SK-N-SH treated with all-trans-retinoic acid at 6 μM for 48 hours (cell line): ENCODE data around the gene HASPIN.

Source experiments
- ATAC-seq: fragments of 200-7000 bp; cut with Tn5 transposase; 3 replicates; pipeline ENCODE4 v1.9.1; 2020; ENCODE audit warnings: mild to moderate bottlenecking, moderate library complexity
- ARNTL ChIP-seq: fragments of 450-650 bp; formaldehyde crosslinking; IDR thresholded peaks from 2 replicates; pipeline ENCODE4 v1.5.0; 2020; ENCODE audit warnings: low read depth, mild to moderate bottlenecking, moderate library complexity, borderline replicate concordance
- BACH2 ChIP-seq: fragments of 250-450 bp; sonication (Bioruptor Pico); IDR thresholded peaks from 2 replicates; pipeline ENCODE4 v1.9.0; 2021; ENCODE audit warnings: mild to moderate bottlenecking, borderline replicate concordance
- CREB5 ChIP-seq: fragments of 250-450 bp; sonication (Bioruptor Pico); IDR thresholded peaks from 2 replicates; pipeline ENCODE4 v1.5.1; 2020; ENCODE audit warnings: low read depth, mild to moderate bottlenecking, moderate library complexity
- CSDC2 ChIP-seq: fragments of 250-450 bp; sonication (Bioruptor Pico); IDR thresholded peaks from 2 replicates; pipeline ENCODE4 v1.5.0; 2020; ENCODE audit warnings: mild to moderate bottlenecking, moderate library complexity
- CSRNP3 ChIP-seq: fragments of 250-450 bp; sonication (Bioruptor Pico); IDR thresholded peaks from 2 replicates; pipeline ENCODE4 v1.5.1; 2021; ENCODE audit warnings: mild to moderate bottlenecking, moderate library complexity
- ESRRG ChIP-seq: fragments of 250-450 bp; sonication (Bioruptor Pico); IDR thresholded peaks from 2 replicates; pipeline ENCODE4 v1.6.1; 2021; ENCODE audit warnings: mild to moderate bottlenecking
- GLIS3 ChIP-seq: fragments of 250-450 bp; sonication (Bioruptor Pico); IDR thresholded peaks from 2 replicates; pipeline ENCODE4 v1.5.0; 2020; ENCODE audit warnings: mild to moderate bottlenecking, moderate library complexity
- ISL1 ChIP-seq: fragments of 250-450 bp; sonication (Bioruptor Pico); IDR thresholded peaks from 2 replicates; pipeline ENCODE4 v2.1.2; 2022; ENCODE audit warnings: mild to moderate bottlenecking, moderate library complexity
- OSR1 ChIP-seq: fragments of 250-450 bp; sonication (Bioruptor Pico); IDR thresholded peaks from 2 replicates; pipeline ENCODE4 v1.8.0; 2022; ENCODE audit warnings: moderate library complexity, mild to moderate bottlenecking, inconsistent platforms
- PPARA ChIP-seq: fragments of 250-450 bp; sonication (Bioruptor Pico); IDR thresholded peaks from 2 replicates; pipeline ENCODE4 v1.5.0; 2020; ENCODE audit warnings: mild to moderate bottlenecking, borderline replicate concordance
- SNAI2 ChIP-seq: fragments of 250-450 bp; sonication (Bioruptor Pico); IDR thresholded peaks from 2 replicates; pipeline ENCODE4 v1.5.0; 2020; ENCODE audit warnings: mild to moderate bottlenecking, moderate library complexity
- TCF4 ChIP-seq: fragments of 250-450 bp; sonication (Bioruptor Pico); IDR thresholded peaks from 2 replicates; pipeline ENCODE4 v1.8.0; 2021; ENCODE audit warnings: mild to moderate bottlenecking, moderate library complexity, borderline replicate concordance
- TOX ChIP-seq: fragments of 250-450 bp; sonication (Bioruptor Pico); IDR thresholded peaks from 2 replicates; pipeline ENCODE4 v1.8.0; 2021; ENCODE audit warnings: mild to moderate bottlenecking, moderate library complexity, borderline replicate concordance
- ZFP3 ChIP-seq: fragments of 250-450 bp; sonication (Bioruptor Pico); IDR thresholded peaks from 2 replicates; pipeline ENCODE4 v1.5.0; 2020; ENCODE audit warnings: mild to moderate bottlenecking, moderate library complexity
- ZFP30 ChIP-seq: fragments of 450-650 bp; formaldehyde crosslinking; IDR thresholded peaks from 2 replicates; pipeline ENCODE4 v1.5.0; 2022; ENCODE audit warnings: mild to moderate bottlenecking, moderate library complexity
- ZNF565 ChIP-seq: fragments of 450-650 bp; formaldehyde crosslinking; conservative IDR thresholded peaks from 2 replicates; pipeline ENCODE4 v1.5.0; 2020; ENCODE audit warnings: low read depth, mild to moderate bottlenecking, moderate library complexity
- ZNF70 ChIP-seq: fragments of 450-650 bp; formaldehyde crosslinking; IDR thresholded peaks from 2 replicates; pipeline ENCODE4 v1.5.0; 2020; ENCODE audit warnings: mild to moderate bottlenecking, moderate library complexity
- ZNF8 ChIP-seq: fragments of 450-650 bp; formaldehyde crosslinking; IDR thresholded peaks from 2 replicates; pipeline ENCODE4 v1.5.0; 2020; ENCODE audit warnings: mild to moderate bottlenecking, moderate library complexity
- TF ChIP-seq, protein P1 (sequence below): fragments of 250-450 bp; sonication (Bioruptor Pico); IDR thresholded peaks from 2 replicates; pipeline ENCODE4 v1.5.0; 2020; ENCODE audit warnings: mild to moderate bottlenecking, moderate library complexity

Gene HASPIN

GRCh38 chr17:3723556-3724377 lies at the start of gene HASPIN:
HASPIN (plus strand) TSS chr17:3723903; CDS start chr17:3723936, 33 bp downstream.
- ATAC-seq: peak; percentile 88
- no peak for TF ChIP-seq OSR1

DNA sequence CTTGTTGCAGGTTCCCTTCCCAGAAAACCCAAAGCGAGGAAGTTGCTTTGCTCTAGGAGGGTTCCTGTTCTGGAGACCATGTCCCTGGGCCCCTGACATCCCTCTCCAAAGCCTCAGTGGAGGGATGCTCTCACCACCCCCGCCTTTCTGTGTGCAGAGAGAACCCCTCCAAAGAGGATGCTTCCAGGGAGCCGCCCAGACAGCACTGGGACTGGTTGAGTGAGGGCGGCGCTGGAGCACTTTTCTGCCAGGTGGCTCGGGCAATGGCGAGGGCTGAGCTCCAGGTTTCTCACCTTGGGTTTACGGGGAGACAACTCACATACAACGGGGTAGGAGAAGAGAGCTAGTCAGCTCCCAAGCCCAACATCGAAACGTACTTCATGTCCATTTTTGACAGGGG lies 47.8 kb upstream of the HASPIN start:
- TF ChIP-seq SNAI2 (CRISPR knock-in tag): no peak
- TF ChIP-seq ZFP30 (CRISPR knock-in tag): no peak
- no peak for TF ChIP-seq PPARA (CRISPR knock-in tag)
- TF ChIP-seq, all 23 proteins: peak for 0
- ATAC-seq: no peak

GRCh38 chr17:3678095-3678820 lies 45.4 kb upstream of the HASPIN start:
- TF ChIP-seq PPARA (CRISPR knock-in tag) (no peak), CSDC2 (CRISPR knock-in tag) (no peak), ZFP3 (CRISPR knock-in tag) (no peak), CREB5 (CRISPR knock-in tag) (no peak), GLIS3 (CRISPR knock-in tag) (no peak), ESRRG (no peak), OSR1 (no peak), ISL1 (CRISPR knock-in tag) (no peak), ARNTL (CRISPR knock-in tag) (no peak)

GRCh38 chr17:3678821-3679530 lies 44.7 kb upstream of the HASPIN start:
- no peak for ATAC-seq
- TF ChIP-seq ZNF8 (CRISPR knock-in tag): no peak

More at GRCh38 chr17:3678095-3678820, 45.4 kb upstream of the HASPIN start:
- ATAC-seq: peak; percentile 42

GRCh38 chr17:3679531-3680126 lies 44.1 kb upstream of the HASPIN start:
- TF ChIP-seq TCF4 (CRISPR knock-in tag): no peak
- no peak for TF ChIP-seq ZNF565 (CRISPR knock-in tag)
- TF ChIP-seq CSRNP3: no peak
- TF ChIP-seq ARNTL (CRISPR knock-in tag): no peak
- no peak for TF ChIP-seq ZNF70
- no peak for TF ChIP-seq PPARA (CRISPR knock-in tag)
- no peak for TF ChIP-seq SNAI2 (CRISPR knock-in tag)
- no peak for TF ChIP-seq TOX (CRISPR knock-in tag)
- no peak for TF ChIP-seq ZFP3 (CRISPR knock-in tag)

GRCh38 chr17:3681057-3681456 lies 42.6 kb upstream of the HASPIN start:
- ATAC-seq: no peak
- TF ChIP-seq GLIS3 (CRISPR knock-in tag) (no peak), ZFP3 (CRISPR knock-in tag) (no peak), BACH2 (CRISPR knock-in tag) (no peak)

More at GRCh38 chr17:3679531-3680126, 44.1 kb upstream of the HASPIN start:
- ATAC-seq: no peak

DNA sequence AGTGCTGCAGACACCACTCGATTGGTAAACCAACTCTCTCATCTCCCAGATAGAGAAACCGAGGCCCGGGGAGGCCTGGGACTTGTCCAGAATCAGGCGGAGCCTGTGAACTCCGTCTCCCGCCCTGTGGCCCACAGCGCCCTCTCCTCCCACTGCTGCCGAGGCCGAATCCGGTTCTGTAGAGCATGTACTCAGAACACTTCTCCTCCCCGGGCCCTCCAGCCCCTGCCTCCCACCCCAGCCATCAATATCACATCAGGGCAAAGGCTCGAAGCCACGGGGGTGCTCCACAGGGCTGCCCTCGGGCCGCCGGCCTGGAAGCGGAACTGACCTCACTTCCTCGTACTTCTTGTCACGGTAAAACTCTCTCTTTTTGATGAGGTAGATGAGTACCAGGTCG lies 42.1 kb upstream of the HASPIN start:
- no peak for ATAC-seq

More for the DNA sequence above, 42.1 kb upstream of the HASPIN start:
- no peak for TF ChIP-seq BACH2 (CRISPR knock-in tag)
- TF ChIP-seq, protein P1, sequence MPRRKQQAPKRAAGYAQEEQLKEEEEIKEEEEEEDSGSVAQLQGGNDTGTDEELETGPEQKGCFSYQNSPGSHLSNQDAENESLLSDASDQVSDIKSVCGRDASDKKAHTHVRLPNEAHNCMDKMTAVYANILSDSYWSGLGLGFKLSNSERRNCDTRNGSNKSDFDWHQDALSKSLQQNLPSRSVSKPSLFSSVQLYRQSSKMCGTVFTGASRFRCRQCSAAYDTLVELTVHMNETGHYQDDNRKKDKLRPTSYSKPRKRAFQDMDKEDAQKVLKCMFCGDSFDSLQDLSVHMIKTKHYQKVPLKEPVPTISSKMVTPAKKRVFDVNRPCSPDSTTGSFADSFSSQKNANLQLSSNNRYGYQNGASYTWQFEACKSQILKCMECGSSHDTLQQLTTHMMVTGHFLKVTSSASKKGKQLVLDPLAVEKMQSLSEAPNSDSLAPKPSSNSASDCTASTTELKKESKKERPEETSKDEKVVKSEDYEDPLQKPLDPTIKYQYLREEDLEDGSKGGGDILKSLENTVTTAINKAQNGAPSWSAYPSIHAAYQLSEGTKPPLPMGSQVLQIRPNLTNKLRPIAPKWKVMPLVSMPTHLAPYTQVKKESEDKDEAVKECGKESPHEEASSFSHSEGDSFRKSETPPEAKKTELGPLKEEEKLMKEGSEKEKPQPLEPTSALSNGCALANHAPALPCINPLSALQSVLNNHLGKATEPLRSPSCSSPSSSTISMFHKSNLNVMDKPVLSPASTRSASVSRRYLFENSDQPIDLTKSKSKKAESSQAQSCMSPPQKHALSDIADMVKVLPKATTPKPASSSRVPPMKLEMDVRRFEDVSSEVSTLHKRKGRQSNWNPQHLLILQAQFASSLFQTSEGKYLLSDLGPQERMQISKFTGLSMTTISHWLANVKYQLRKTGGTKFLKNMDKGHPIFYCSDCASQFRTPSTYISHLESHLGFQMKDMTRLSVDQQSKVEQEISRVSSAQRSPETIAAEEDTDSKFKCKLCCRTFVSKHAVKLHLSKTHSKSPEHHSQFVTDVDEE: no peak
